OCI-LY1 (cell line): ENCODE data around the gene PRKG1.

Experiments
- CTCF ChIP-seq: fragments of 200-600 bp; sonication (generic), shearing (Covaris generic); IDR thresholded peaks from 2 replicates; pipeline ENCODE4 v1.5.1; 2017; ENCODE audit warnings: mild to moderate bottlenecking, antibody characterized with exemption, low read length, moderate library complexity, mixed read lengths
- EZH2 ChIP-seq: fragments of 200-600 bp; sonication (generic), shearing (Covaris generic); IDR thresholded peaks from 2 replicates; pipeline ENCODE4 v1.8.0; 2017; ENCODE audit warnings: borderline replicate concordance, mixed run types, mild to moderate bottlenecking, antibody characterized with exemption, low read length, moderate library complexity, mixed read lengths

DNA sequence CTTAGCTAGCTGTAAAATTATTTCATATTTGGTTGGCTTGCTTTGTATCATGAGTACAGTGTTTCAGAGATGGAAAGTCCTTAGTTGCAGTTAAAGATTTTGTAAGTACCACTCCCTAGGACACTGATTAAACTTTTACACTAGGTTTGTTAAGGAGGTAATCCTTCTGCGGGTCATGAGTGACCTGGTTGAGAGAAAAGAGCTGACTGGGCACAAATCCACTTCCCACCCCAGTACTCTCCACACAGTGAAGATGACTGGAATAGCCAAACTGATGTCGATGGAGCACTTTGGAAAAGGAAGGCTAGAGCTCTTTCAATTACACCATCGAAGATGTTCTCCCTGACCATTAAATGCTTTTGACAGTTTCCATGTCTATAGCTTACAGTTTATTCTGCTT, 433.2 kb downstream of the PRKG1 start:
- TF ChIP-seq CTCF (no peak), EZH2 (no peak)
